HCT116 (cell line): ENCODE results near the gene PHF21A. TPM values are rescaled to one million over a fixed set of nuclear protein-coding genes. Genes with fewer than 3 reads are reported as not detected.

Source experiments
- ATAC-seq: fragments of 200-7000 bp; cut with Tn5 transposase; 2 replicates; pipeline ENCODE4 v1.9.1; 2020; ENCODE audit warnings: mild to moderate bottlenecking, moderate library complexity
- BruUV-seq: library from RNA; stranded (reverse); fragments of 400-500 nt; replicated peaks from 2 replicates; lab custom pipeline; 2021; lab: Mats Ljungman, UMichigan
- CTCF ChIA-PET: fragments of 300-600 bp; sonication (Branson Sonifier 250); formaldehyde crosslinking; loops from one replicate; lab custom pipeline; 2021; ENCODE audit warnings: antibody characterized with exemption; lab: Charles Lee
- POLR2A ChIA-PET: fragments of 300-600, 350-600 bp; sonication (Branson Sonifier 250); formaldehyde crosslinking; loops from one replicate; lab custom pipeline; 2021; ENCODE audit warnings: antibody characterized with exemption; lab: Charles Lee
- RAD21 ChIA-PET, 2 experiments: fragments of 300-600 bp; sonication (Branson Sonifier 250); formaldehyde crosslinking; loops; one replicate each; lab custom pipeline; 2023; ENCODE audit warnings: low total read pairs in 2 of 2; ENCODE audit not compliant: uncharacterized antibody in 2 of 2, unreplicated experiment in 2 of 2, low non-redundant PET in 1 of 2; lab: Charles Lee
- DNase-seq: peaks from one replicate; pipeline ENCODE4 v3.0.0-alpha.2; 2010; ENCODE audit warnings: low read depth, low spot score
- H2AFZ ChIP-seq: fragments of 200-600 bp; shearing (Covaris generic), sonication (generic); 2 replicates; pipeline ENCODE4 v1.6.1; 2017; ENCODE audit warnings: low read depth, mixed run types, mixed read lengths, antibody characterized with exemption, low read length; ENCODE audit not compliant: poor library complexity, severe bottlenecking
- H3K27ac ChIP-seq: 2 replicates; pipeline ENCODE4 v1.5.1; 2012; ENCODE audit warnings: low read depth, low read length
- H3K27me3 ChIP-seq: fragments of 200-600 bp; sonication (generic); 2 replicates; pipeline ENCODE4 v1.6.1; 2016; ENCODE audit warnings: mixed run types, low read length, mixed read lengths; ENCODE audit not compliant: insufficient read depth
- H3K36me3 ChIP-seq, 2 experiments: fragments of 200-500 bp in 1 of 2; fragments of 200-600 bp in 1 of 2; sonication (Bioruptor generic) in 1 of 2; sonication (generic) in 1 of 2; 2 replicates each; pipeline versions ENCODE4 v1.5.1 to v1.6.1; 2014 to 2016; ENCODE audit warnings: low read length in 2 of 2, inconsistent platforms in 1 of 2, mixed read lengths in 1 of 2, mixed run types in 1 of 2; ENCODE audit not compliant: insufficient read depth in 2 of 2, control insufficient read depth in 1 of 2
- H3K4me1 ChIP-seq, 2 experiments: fragments of 200-600 bp in 1 of 2; sonication (generic) in 1 of 2; 2 replicates each; pipeline versions ENCODE4 v1.5.1 to v1.6.1; 2012 to 2017; ENCODE audit warnings: low read length in 2 of 2, inconsistent platforms in 1 of 2, mild to moderate bottlenecking in 1 of 2, mixed read lengths in 1 of 2, mixed run types in 1 of 2, moderate library complexity in 1 of 2; ENCODE audit not compliant: insufficient read depth in 2 of 2, control insufficient read depth in 1 of 2
- H3K4me2 ChIP-seq: fragments of 200-600 bp; sonication (generic); 2 replicates; pipeline ENCODE4 v1.6.1; 2017; ENCODE audit warnings: mixed run types, low read length, mixed read lengths
- H3K4me3 ChIP-seq, 2 experiments: fragments of 200-600 bp in 1 of 2; sonication (generic) in 1 of 2; replicated peaks in 1 of 2; 2 replicates each; pipeline ENCODE4 v1.5.1; 2011 to 2016; ENCODE audit warnings: low read length in 2 of 2, control low read depth in 1 of 2, low read depth in 1 of 2, mild to moderate bottlenecking in 1 of 2, mixed read lengths in 1 of 2, mixed run types in 1 of 2
- H3K79me2 ChIP-seq: fragments of 200-600 bp; sonication (generic); 2 replicates; pipeline ENCODE4 v1.6.1; 2017; ENCODE audit warnings: mild to moderate bottlenecking, mixed run types, low read length, moderate library complexity, mixed read lengths; ENCODE audit not compliant: insufficient read depth
- H3K9ac ChIP-seq: fragments of 200-600 bp; sonication (generic); 2 replicates; pipeline ENCODE4 v1.6.1; 2016; ENCODE audit warnings: low read length, mixed read lengths
- H3K9me2 ChIP-seq: fragments of 200-600 bp; sonication (generic), shearing (Covaris generic); 2 replicates; pipeline ENCODE4 v1.6.1; 2017; ENCODE audit warnings: mixed run types, mild to moderate bottlenecking, moderate library complexity; ENCODE audit not compliant: insufficient read depth
- H3K9me3 ChIP-seq, 2 experiments: fragments of 200-500 bp in 1 of 2; fragments of 200-600 bp in 1 of 2; sonication (Bioruptor generic) in 1 of 2; sonication (generic) in 1 of 2; 2 replicates each; pipeline ENCODE4 v1.6.1; 2014 to 2017; ENCODE audit warnings: low read length in 2 of 2, mixed read lengths in 2 of 2, inconsistent platforms in 1 of 2, low read depth in 1 of 2, mild to moderate bottlenecking in 1 of 2, mixed run types in 1 of 2, moderate library complexity in 1 of 2; ENCODE audit not compliant: control insufficient read depth in 1 of 2, insufficient read depth in 1 of 2
- H4K20me1 ChIP-seq: fragments of 200-600 bp; sonication (generic), shearing (Covaris generic); 2 replicates; pipeline ENCODE4 v1.6.1; 2017; ENCODE audit warnings: mixed run types, mild to moderate bottlenecking, moderate library complexity; ENCODE audit not compliant: insufficient read depth
- CEBPB ChIP-seq: IDR thresholded peaks from 2 replicates; pipeline ENCODE4 v1.6.1; 2012; ENCODE audit warnings: low read depth
- EGR1 ChIP-seq: IDR thresholded peaks from 2 replicates; pipeline ENCODE4 v1.6.1; 2012; ENCODE audit warnings: low read depth
- ELF1 ChIP-seq: IDR thresholded peaks from 2 replicates; pipeline ENCODE4 v1.6.1; 2012; ENCODE audit warnings: low read depth, borderline replicate concordance
- EZH2 ChIP-seq: fragments of 200-600 bp; sonication (generic); IDR thresholded peaks from 2 replicates; pipeline ENCODE4 v1.6.1; 2017; ENCODE audit warnings: antibody characterized with exemption, mixed run types
- EZH2phosphoT487 ChIP-seq: fragments of 200-600 bp; IDR thresholded peaks from 2 replicates; pipeline ENCODE4 v1.6.1; 2018; ENCODE audit warnings: antibody characterized with exemption, borderline replicate concordance
- FOSL1 ChIP-seq: IDR thresholded peaks from 2 replicates; pipeline ENCODE4 v1.6.1; 2012; ENCODE audit warnings: low read depth
- JUND ChIP-seq: IDR thresholded peaks from 2 replicates; pipeline ENCODE4 v1.6.1; 2012
- POLR2A ChIP-seq: IDR thresholded peaks from 2 replicates; pipeline ENCODE4 v1.7.0; 2011; ENCODE audit warnings: borderline replicate concordance; ENCODE audit not compliant: insufficient read depth, insufficient read length; ENCODE audit errors: extremely low read depth
- RAD21 ChIP-seq: IDR thresholded peaks from 2 replicates; pipeline ENCODE4 v1.6.1; 2012; ENCODE audit warnings: low read depth, mild to moderate bottlenecking
- SIN3A ChIP-seq: IDR thresholded peaks from 2 replicates; pipeline ENCODE4 v1.6.1; 2012; ENCODE audit warnings: low read depth
- SP1 ChIP-seq: IDR thresholded peaks from 2 replicates; pipeline ENCODE4 v1.6.1; 2012; ENCODE audit warnings: low read depth
- SRF ChIP-seq: IDR thresholded peaks from 2 replicates; pipeline ENCODE4 v1.6.1; 2012; ENCODE audit warnings: low read depth
- TCF7L2 ChIP-seq: IDR thresholded peaks from 2 replicates; pipeline ENCODE4 v1.7.0; 2011; ENCODE audit warnings: borderline replicate concordance, inconsistent platforms; ENCODE audit not compliant: insufficient read depth, insufficient read length; ENCODE audit errors: extremely low read depth
- YY1 ChIP-seq: IDR thresholded peaks from 2 replicates; pipeline ENCODE4 v1.6.1; 2011; ENCODE audit warnings: low read length, low read depth, moderate library complexity, mild to moderate bottlenecking; ENCODE audit not compliant: insufficient replicate concordance; ENCODE audit errors: extremely low read depth
- ZFX ChIP-seq: fragments of 450-650 bp; IDR thresholded peaks from 2 replicates; pipeline ENCODE4 v1.6.1; 2017
- intact Hi-C: fragments of 100-400 bp; cut with micrococcal nuclease; formaldehyde crosslinking; loops from 2 replicates; pipeline ENCODE4 v1.10.0; 2022
- total RNA-seq: library from RNA; stranded (reverse); gene quantifications from one replicate; pipeline ENCODE4 v1.2.1, GENCODE V29; 2021; ENCODE audit not compliant: unreplicated experiment
- TF ChIP-seq, protein P1 (sequence below): IDR thresholded peaks from 2 replicates; pipeline ENCODE4 v1.6.1; 2012; ENCODE audit warnings: low read depth
- TF ChIP-seq, protein P2 (sequence below): IDR thresholded peaks from 2 replicates; pipeline ENCODE4 v1.6.1; 2012
- TF ChIP-seq, protein P3 (sequence below): IDR thresholded peaks from 2 replicates; pipeline ENCODE4 v1.6.1; 2012
- TF ChIP-seq, protein P4 (sequence below): IDR thresholded peaks from 2 replicates; pipeline ENCODE4 v1.6.1; 2011; ENCODE audit warnings: mild to moderate bottlenecking, low read length, moderate library complexity; ENCODE audit not compliant: insufficient replicate concordance; ENCODE audit errors: extremely low read depth
- TF ChIP-seq, protein P5 (sequence below), 3 experiments: fragments of 200-600 bp in 1 of 3; sonication (generic) in 1 of 3; IDR thresholded peaks in 2 of 3; conservative IDR thresholded peaks in 1 of 3; 2 replicates each; pipeline ENCODE4 v1.5.1; 2012 to 2017; ENCODE audit warnings: low read depth in 2 of 3, low read length in 2 of 3, antibody characterized with exemption in 1 of 3, borderline replicate concordance in 1 of 3, control low read depth in 1 of 3, mild to moderate bottlenecking in 1 of 3, mixed read lengths in 1 of 3, mixed run types in 1 of 3, moderate library complexity in 1 of 3; ENCODE audit not compliant: insufficient read depth in 1 of 3

The PHF21A gene
- total RNA-seq, 1 experiment from 2014 or later: 27.0 TPM

DNA sequence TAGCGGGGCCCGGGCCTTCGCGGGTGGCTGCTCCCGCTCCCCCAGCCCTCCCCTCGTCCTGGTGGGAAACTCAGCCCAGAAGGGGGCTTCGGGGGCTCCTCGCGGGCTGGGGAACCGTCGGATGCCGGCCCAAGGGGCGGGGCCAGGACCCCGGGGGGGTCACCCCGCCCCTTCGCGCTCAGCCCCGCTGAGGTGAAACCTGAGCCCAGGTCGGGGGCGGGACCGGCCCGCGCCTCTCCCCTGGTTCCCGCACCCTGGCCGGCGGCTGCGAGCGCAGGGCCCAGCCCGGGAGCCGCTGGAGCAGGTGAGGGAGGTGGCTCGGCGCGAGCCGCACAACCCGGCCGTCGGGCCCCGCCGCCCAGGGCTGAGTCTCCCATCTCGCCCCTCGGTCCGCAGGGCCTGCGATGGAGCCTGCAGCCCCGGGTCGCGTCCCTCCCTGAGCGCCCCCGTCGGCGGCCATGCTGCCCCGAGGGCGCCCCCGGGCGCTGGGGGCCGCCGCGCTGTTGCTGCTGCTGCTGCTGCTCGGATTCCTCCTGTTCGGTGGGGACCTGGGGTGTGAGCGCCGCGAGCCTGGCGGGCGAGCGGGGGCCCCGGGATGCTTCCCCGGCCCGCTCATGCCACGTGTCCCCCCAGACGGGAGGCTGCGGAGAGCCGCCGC lies 198.7 kb downstream of the PHF21A start, which contains the start of gene LARGE2:
LARGE2 (plus strand) TSS at position 232 of the 658 bp plus-strand sequence; CDS start at position 459, 227 bp downstream.
- peak within 1 kb of the TSS; percentile 84 for H3K9ac ChIP-seq
- ChIA-PET RAD21 (interaction anchor here in 1 of 2 experiments (0.6 kb wide), 1 partner anchor 43 kb away, joined by 3 read pairs; no protein-coding TSS in a partner anchor), CTCF (no interaction called here), POLR2A (no interaction called here)
- H3K9me3 ChIP-seq: no peaks in the 10 kb centered on the region
- DNase-seq (no peak), ATAC-seq (peak; percentile 66)
- no TSS peak for BruUV-seq
- H3K4me2 ChIP-seq: peak within 1 kb of the TSS; percentile 95
- H3K27ac ChIP-seq: peak within 1 kb of the TSS; percentile 88
- H3K9me2 ChIP-seq: no peaks in the 10 kb centered on the region
- no peaks in the 10 kb centered on the region for H3K27me3 ChIP-seq
- intact Hi-C loops: no loop called here
- H3K36me3 ChIP-seq: peaks cover 0 to 23% of the 10 kb centered on the region in 2 experiments
- H4K20me1 ChIP-seq: no peaks in the 10 kb centered on the region
- peaks cover 15% of the 10 kb centered on the region for H3K79me2 ChIP-seq
- peak within 1 kb of the TSS; percentile 66 to 91 for H3K4me3 ChIP-seq
- H3K4me1 ChIP-seq: peaks cover 17 to 26% of the 10 kb centered on the region in 2 experiments
- H2AFZ ChIP-seq: peak within 1 kb of the TSS; percentile 41
- TF ChIP-seq FOSL1: no peak
- TF ChIP-seq ELF1: no peak
- peak; percentile 82; the same call in 1 of the 2 replicates for TF ChIP-seq ZFX
- TF ChIP-seq, protein P1, sequence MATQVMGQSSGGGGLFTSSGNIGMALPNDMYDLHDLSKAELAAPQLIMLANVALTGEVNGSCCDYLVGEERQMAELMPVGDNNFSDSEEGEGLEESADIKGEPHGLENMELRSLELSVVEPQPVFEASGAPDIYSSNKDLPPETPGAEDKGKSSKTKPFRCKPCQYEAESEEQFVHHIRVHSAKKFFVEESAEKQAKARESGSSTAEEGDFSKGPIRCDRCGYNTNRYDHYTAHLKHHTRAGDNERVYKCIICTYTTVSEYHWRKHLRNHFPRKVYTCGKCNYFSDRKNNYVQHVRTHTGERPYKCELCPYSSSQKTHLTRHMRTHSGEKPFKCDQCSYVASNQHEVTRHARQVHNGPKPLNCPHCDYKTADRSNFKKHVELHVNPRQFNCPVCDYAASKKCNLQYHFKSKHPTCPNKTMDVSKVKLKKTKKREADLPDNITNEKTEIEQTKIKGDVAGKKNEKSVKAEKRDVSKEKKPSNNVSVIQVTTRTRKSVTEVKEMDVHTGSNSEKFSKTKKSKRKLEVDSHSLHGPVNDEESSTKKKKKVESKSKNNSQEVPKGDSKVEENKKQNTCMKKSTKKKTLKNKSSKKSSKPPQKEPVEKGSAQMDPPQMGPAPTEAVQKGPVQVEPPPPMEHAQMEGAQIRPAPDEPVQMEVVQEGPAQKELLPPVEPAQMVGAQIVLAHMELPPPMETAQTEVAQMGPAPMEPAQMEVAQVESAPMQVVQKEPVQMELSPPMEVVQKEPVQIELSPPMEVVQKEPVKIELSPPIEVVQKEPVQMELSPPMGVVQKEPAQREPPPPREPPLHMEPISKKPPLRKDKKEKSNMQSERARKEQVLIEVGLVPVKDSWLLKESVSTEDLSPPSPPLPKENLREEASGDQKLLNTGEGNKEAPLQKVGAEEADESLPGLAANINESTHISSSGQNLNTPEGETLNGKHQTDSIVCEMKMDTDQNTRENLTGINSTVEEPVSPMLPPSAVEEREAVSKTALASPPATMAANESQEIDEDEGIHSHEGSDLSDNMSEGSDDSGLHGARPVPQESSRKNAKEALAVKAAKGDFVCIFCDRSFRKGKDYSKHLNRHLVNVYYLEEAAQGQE: no peak
- no peak for TF ChIP-seq JUND
- TF ChIP-seq YY1: no peak
- peak; percentile 59; the same call in 1 of the 2 replicates for TF ChIP-seq SIN3A
- no peak for TF ChIP-seq TCF7L2
- no peak for TF ChIP-seq SRF
- TF ChIP-seq RAD21: no peak
- peak; percentile 77 for TF ChIP-seq EGR1
- TF ChIP-seq, protein P2, sequence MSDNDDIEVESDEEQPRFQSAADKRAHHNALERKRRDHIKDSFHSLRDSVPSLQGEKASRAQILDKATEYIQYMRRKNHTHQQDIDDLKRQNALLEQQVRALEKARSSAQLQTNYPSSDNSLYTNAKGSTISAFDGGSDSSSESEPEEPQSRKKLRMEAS: no peak; the same call in 1 of the 2 replicates
- peak; percentile 61; the same call in 1 of the 2 replicates for TF ChIP-seq SP1
- TF ChIP-seq, protein P3, sequence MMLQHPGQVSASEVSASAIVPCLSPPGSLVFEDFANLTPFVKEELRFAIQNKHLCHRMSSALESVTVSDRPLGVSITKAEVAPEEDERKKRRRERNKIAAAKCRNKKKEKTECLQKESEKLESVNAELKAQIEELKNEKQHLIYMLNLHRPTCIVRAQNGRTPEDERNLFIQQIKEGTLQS: no peak
- TF ChIP-seq, protein P4, sequence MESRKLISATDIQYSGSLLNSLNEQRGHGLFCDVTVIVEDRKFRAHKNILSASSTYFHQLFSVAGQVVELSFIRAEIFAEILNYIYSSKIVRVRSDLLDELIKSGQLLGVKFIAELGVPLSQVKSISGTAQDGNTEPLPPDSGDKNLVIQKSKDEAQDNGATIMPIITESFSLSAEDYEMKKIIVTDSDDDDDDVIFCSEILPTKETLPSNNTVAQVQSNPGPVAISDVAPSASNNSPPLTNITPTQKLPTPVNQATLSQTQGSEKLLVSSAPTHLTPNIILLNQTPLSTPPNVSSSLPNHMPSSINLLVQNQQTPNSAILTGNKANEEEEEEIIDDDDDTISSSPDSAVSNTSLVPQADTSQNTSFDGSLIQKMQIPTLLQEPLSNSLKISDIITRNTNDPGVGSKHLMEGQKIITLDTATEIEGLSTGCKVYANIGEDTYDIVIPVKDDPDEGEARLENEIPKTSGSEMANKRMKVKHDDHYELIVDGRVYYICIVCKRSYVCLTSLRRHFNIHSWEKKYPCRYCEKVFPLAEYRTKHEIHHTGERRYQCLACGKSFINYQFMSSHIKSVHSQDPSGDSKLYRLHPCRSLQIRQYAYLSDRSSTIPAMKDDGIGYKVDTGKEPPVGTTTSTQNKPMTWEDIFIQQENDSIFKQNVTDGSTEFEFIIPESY: no peak
- TF ChIP-seq POLR2A: peak; percentile 35
- TF ChIP-seq EZH2: no peak
- TF ChIP-seq EZH2phosphoT487: no peak
- no peak for TF ChIP-seq CEBPB
- TF ChIP-seq, protein P5, sequence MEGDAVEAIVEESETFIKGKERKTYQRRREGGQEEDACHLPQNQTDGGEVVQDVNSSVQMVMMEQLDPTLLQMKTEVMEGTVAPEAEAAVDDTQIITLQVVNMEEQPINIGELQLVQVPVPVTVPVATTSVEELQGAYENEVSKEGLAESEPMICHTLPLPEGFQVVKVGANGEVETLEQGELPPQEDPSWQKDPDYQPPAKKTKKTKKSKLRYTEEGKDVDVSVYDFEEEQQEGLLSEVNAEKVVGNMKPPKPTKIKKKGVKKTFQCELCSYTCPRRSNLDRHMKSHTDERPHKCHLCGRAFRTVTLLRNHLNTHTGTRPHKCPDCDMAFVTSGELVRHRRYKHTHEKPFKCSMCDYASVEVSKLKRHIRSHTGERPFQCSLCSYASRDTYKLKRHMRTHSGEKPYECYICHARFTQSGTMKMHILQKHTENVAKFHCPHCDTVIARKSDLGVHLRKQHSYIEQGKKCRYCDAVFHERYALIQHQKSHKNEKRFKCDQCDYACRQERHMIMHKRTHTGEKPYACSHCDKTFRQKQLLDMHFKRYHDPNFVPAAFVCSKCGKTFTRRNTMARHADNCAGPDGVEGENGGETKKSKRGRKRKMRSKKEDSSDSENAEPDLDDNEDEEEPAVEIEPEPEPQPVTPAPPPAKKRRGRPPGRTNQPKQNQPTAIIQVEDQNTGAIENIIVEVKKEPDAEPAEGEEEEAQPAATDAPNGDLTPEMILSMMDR (IDR thresholded peaks at IDR 0.05 in 2 of 3, conservative IDR thresholded peaks at IDR 0.05 in 1 of 3; ENCODE audit: borderline replicate concordance in 1 of 3, insufficient read depth in 1 of 3, low read depth in 2 of 3, low read length in 2 of 3): no peak
